Lung (tissue), 12 donors: ENCODE data around the gene PLLP. TPM values are rescaled to one million over a fixed set of nuclear protein-coding genes. Genes with fewer than 3 reads are reported as not detected.

Source experiments
- ATAC-seq: fragments of 200-7000 bp; cut with Tn5 transposase; one replicate; pipeline ENCODE4 v1.9.1; 2020; ENCODE audit warnings: moderate number of reproducible peaks; ENCODE audit not compliant: insufficient read depth, low FRiP score
- DNase-seq, 3 donors: peaks; one replicate each; pipeline ENCODE4 v3.0.0-alpha.2; 2013 to 2017
- H3K27ac ChIP-seq, 2 donors: one replicate each; pipeline ENCODE4 v1.5.1; 2013; ENCODE audit warnings: mild to moderate bottlenecking in 2 of 2, moderate library complexity in 2 of 2, control low read depth in 1 of 2, inconsistent platforms in 1 of 2, low read depth in 1 of 2, low read length in 1 of 2
- H3K27me3 ChIP-seq, 3 donors: one replicate each; pipeline ENCODE4 v1.5.1; 2013; ENCODE audit warnings: low read length in 2 of 3; ENCODE audit not compliant: control insufficient read depth in 3 of 3, insufficient read depth in 3 of 3
- H3K36me3 ChIP-seq, 4 donors: one replicate each; pipeline ENCODE4 v1.5.1; 2013; ENCODE audit warnings: low read length in 4 of 4, mild to moderate bottlenecking in 1 of 4, moderate library complexity in 1 of 4; ENCODE audit not compliant: control insufficient read depth in 4 of 4, insufficient read depth in 4 of 4
- H3K4me1 ChIP-seq, 5 donors: one replicate each; pipeline ENCODE4 v1.5.1; 2013; ENCODE audit warnings: low read length in 5 of 5, mild to moderate bottlenecking in 2 of 5, moderate library complexity in 1 of 5; ENCODE audit not compliant: control insufficient read depth in 5 of 5, insufficient read depth in 5 of 5
- H3K4me3 ChIP-seq: one replicate; pipeline ENCODE4 v1.5.1; 2013; ENCODE audit warnings: mild to moderate bottlenecking, control low read depth, moderate library complexity
- H3K9ac ChIP-seq, 2 donors: one replicate each; pipeline ENCODE4 v1.5.1; 2013; ENCODE audit warnings: low read length in 2 of 2, control low read depth in 1 of 2; ENCODE audit not compliant: insufficient read depth in 1 of 2
- H3K9me3 ChIP-seq, 4 donors: one replicate each; pipeline ENCODE4 v1.5.1; 2013; ENCODE audit warnings: low read length in 3 of 4, mild to moderate bottlenecking in 1 of 4, moderate library complexity in 1 of 4; ENCODE audit not compliant: control insufficient read depth in 4 of 4, insufficient read depth in 3 of 4
- CTCF ChIP-seq: IDR thresholded peaks from 2 replicates; pipeline ENCODE4 v1.5.1; 2012; ENCODE audit warnings: mild to moderate bottlenecking; ENCODE audit errors: control extremely low read depth, extremely low read depth
- WGBS, 2 donors: extraction: QIAGEN DNeasy Blood & Tissue Kit; methylation state at CpG; one replicate each; pipeline ENCODE4 v1.1.7; 2013; 5-methylcytosine and 5-hydroxymethylcytosine counted together
- polyA plus RNA-seq, 2 donors: library from polyadenylated mRNA; stranded (reverse); fragments of 200-250 nt; gene quantifications; one replicate each; pipeline ENCODE4 v1.2.1, GENCODE V29; 2013
- total RNA-seq, 2 donors: library from RNA; depleted of rRNA in 1 of 2; stranded (reverse); fragments of >200 nt in 1 of 2; gene quantifications; one replicate each; pipeline ENCODE4 v1.2.1, GENCODE V29; 2014 to 2021
- donor health status: control.
- donor health status: control.
- donor health status: Bipolar disorder and iron deficiency.
- donor health status: healthy.
- donor health status: DM: yes; HTN: yes; CAD: no.

PLLP gene
- total and polyA plus RNA-seq, 4 donors: 23.8 to 98.7 (median 61.6) TPM

- DNase-seq (no peak), ATAC-seq (no peak)
- H3K9ac ChIP-seq: no peak overlapping the region
- no peaks in the 10 kb centered on the region for H3K9me3 ChIP-seq
- 32 to 42% methylated on average over 6 of the region's 6 CpGs for WGBS, 2 donors
- peak overlapping the region; percentile 75 to 91 for H3K27ac ChIP-seq
- peaks cover 0 to 6% (median 0%) of the 10 kb centered on the region in 4 donors for H3K36me3 ChIP-seq
- TF ChIP-seq CTCF: no peak
- no peaks in the 10 kb centered on the region for H3K27me3 ChIP-seq
- H3K4me1 ChIP-seq: peaks cover 0 to 19% (median 5%) of the 10 kb centered on the region in 5 donors
- no peak overlapping the region for H3K4me3 ChIP-seq
Measured at GRCh38 chr16:57266531-57267260, 17.8 kb downstream of the PLLP start.

DNA sequence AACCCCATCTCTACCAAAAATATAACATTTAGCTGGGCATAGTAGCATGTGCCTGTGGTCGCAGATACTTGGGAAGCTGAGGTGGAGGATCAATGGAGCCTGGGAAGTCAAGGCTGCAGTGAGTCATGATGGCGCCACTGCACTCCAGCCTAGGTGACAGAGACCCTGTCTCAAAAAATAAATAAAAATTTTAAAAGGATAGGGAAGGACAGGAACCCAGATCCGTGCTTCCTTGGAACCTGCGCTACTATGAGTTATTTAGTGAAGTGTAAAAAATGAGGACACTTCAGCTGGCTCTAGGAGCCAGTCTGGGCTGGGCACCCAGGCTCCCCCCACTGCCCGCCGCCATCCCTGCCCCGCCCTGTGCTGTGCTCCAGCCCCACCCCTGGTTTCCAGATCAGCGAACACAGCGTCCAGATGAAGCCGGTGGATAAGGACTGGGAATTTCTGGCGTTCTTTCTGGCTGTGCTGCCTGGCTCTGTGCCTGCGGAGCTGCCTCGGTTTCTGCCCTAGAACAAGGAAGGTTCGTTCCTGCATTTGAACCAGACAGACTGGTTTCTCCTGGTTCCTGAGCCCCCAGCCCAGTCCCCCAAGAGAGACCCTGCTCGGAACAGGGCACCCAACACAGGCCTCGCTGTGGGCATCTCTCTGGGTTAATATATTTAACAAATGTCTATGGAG, 18.5 kb downstream of the PLLP start:
- Histone ChIP-seq H3K27me3 (no peaks in the 10 kb centered on the region), H3K9ac (no peak overlapping the region), H3K4me3 (no peak overlapping the region), H3K27ac (peak overlapping the region; percentile 75 to 91), H3K4me1 (peaks cover 0 to 19% (median 5%) of the 10 kb centered on the region in 5 donors), H3K36me3 (peaks cover 0 to 6% (median 0%) of the 10 kb centered on the region in 4 donors), H3K9me3 (no peaks in the 10 kb centered on the region)
- DNase-seq (peak in 2 of 3 donors; percentile 26 to 53), ATAC-seq (peak; percentile 87)
- TF ChIP-seq CTCF: no peak
- 43 to 71% methylated on average over 16 of the region's 16 CpGs for WGBS, 2 donors

DNA sequence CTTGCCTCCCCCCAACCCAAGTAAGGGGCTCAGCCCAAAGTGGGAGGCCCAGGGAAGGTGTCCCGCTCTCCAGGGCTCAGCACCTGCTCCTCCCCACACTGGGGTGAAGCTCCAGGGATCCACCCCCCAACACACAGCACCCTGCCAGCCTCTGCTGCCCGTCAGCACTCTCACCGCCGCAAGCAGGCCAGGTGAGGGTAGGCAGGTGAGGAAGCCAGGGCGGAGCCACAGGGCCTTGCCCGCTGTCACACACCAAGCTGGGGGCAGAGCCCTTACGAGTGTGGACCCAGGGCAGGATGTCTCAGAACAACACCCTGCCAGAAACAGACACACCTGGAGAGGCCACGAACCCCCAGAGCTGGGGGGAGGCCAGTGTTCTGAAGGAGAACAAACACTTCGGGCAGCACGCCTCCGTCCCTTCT, 19.5 kb downstream of the PLLP start:
- peaks cover 0 to 25% (median 11%) of the 10 kb centered on the region in 5 donors for H3K4me1 ChIP-seq
- DNase-seq: peak in 2 of 3 donors; percentile 24 to 29
- peak overlapping the region in 1 of 2 donors; percentile 71 for H3K27ac ChIP-seq

More for the DNA sequence above, 19.5 kb downstream of the PLLP start:
- H3K27me3 ChIP-seq: no peaks in the 10 kb centered on the region
- no peak overlapping the region for H3K9ac ChIP-seq
- H3K36me3 ChIP-seq: peaks cover 0 to 6% (median 0%) of the 10 kb centered on the region in 4 donors
- no peaks in the 10 kb centered on the region for H3K9me3 ChIP-seq
- 69 to 86% methylated on average over 11 of the region's 11 CpGs for whole genome bisulfite sequencing, 2 donors
- peak; percentile 68 for ATAC-seq
- no peak for TF ChIP-seq CTCF
- no peak overlapping the region for H3K4me3 ChIP-seq
